ENCODE measurements around the gene WHAMM.

WHAMM gene

DNA sequence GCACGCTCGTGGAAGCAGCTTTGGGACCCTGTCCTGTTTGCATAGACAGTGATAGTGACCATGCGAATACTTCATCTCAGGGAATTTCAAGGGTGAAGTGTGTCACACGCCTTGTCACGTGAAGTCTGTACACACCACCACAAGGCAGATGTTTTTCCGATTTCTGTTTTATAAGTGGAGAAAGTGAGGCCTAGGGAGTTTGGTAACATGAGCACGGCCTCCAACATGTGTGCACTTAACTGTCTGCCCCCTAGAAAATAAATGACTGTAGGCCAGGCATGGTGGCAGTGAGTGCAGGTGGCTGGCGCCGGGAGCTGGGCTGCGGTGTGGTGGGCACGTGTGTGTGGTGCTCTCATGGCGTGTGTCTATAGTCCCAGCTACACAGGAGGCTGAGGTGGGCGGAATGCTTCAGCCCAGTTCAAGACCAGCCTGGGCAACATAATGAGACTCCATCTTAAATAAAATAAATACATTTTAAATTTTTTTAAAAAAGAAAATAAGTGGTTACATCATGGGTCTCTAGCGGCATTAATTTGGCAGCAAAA is 42.0 kb downstream of the WHAMM start:
- no peak for DNase-seq (ENCODE audit: low spot score)
- TF ChIP-seq, protein P1, sequence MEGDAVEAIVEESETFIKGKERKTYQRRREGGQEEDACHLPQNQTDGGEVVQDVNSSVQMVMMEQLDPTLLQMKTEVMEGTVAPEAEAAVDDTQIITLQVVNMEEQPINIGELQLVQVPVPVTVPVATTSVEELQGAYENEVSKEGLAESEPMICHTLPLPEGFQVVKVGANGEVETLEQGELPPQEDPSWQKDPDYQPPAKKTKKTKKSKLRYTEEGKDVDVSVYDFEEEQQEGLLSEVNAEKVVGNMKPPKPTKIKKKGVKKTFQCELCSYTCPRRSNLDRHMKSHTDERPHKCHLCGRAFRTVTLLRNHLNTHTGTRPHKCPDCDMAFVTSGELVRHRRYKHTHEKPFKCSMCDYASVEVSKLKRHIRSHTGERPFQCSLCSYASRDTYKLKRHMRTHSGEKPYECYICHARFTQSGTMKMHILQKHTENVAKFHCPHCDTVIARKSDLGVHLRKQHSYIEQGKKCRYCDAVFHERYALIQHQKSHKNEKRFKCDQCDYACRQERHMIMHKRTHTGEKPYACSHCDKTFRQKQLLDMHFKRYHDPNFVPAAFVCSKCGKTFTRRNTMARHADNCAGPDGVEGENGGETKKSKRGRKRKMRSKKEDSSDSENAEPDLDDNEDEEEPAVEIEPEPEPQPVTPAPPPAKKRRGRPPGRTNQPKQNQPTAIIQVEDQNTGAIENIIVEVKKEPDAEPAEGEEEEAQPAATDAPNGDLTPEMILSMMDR (IDR thresholded peaks at IDR 0.05; ENCODE audit: extremely low read depth, missing control alignments), result no peak

GRCh38 chr15:82851981-82852511 is 42.6 kb downstream of the WHAMM start:
- DNase-seq (ENCODE audit: low spot score), result no peak
- TF ChIP-seq, protein P1 (IDR thresholded peaks at IDR 0.05; ENCODE audit: extremely low read depth, missing control alignments), result no peak

DNA sequence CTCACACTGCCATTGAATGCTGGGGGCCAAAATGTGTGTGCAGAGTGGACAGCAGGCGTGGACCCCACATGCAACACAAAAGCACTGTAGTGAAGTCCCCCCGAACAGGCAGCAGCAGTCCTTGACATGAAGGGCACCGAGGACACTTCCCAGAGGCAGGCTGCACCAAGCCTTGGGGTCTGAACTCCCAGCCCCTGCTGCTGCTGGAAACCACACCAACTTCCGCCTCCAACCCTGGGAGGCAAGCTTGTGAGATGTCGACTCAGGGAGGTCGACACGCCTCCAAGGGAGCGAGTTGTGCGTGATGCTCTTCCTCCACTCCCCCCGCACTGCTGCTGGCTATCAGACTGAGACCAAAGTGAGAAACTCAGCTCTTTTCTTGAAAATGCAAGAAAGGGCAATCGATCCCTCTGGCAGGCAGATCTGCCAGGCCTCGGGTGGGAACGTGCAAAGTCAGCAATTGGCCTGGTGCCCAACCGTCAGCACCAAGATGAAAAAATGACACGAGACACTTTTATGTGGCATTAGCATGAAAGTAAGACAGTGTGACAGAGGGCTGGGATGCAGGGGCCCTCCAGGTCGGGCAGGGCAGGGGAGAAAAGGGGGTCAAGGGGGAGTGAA is 43.6 kb downstream of the WHAMM start:
- DNase-seq (ENCODE audit: low spot score), result no peak
- TF ChIP-seq, protein P1 (IDR thresholded peaks at IDR 0.05; ENCODE audit: extremely low read depth, missing control alignments), result no peak

DNA sequence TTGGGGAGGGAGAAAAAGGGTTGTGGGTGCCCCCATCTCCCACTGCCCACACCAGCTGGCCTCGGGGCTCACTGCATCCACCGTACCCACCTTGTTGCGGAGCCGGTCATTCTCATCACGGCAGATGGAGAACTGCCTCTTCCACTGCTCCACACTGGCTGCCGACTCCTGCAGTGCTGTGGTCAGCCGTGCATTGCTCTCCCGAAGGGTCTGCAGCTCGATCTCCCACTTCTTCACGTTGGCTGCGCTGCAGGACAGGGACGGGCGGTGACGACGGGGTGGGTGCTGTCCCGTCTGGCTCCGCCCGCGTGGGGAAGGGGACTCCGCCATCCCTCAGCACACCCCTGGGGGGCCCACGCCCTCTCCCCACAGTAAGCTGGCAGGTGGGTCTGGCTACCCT is 45.1 kb downstream of the WHAMM start:
- DNase-seq (ENCODE audit: low spot score), result no peak
- TF ChIP-seq, protein P1 (IDR thresholded peaks at IDR 0.05; ENCODE audit: extremely low read depth, missing control alignments), result no peak

DNA sequence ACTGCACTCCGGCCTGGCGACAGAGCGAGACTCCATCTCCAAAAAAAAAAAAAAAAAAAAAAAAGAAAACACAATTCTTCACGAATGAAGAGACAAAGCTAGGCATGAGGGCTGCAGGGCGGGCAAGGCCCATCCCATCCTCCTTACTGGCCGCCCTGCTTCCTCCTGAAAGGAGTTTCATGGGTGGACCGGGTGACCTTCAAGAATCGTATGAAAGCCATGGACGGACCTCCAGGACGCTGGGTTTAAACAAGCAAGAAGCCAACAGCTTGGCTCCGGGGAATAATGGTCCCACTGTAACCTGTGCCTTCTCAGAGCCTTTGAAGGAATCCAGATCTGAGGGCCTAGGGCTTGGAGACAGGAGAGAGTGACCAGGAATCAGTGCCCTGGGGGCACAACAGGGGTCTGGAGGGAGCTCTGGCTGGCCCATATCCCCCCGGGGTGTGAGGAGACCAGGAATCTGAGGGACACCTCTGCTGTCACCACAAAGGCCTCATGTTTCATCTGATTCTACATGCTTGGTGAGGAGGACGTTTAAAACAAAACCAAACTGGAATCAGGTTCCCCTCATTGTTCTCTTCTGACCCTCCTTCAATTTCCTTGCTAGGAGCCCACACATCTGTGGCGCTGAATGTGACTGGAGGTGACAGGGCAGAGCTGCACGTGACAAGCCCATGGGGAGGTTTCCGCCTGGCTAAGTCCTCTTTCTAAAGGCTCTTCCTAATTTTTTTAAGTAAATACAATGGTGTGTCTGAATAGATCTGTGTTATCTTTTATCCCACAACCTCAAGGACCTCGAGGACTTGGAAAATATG is 46.1 kb downstream of the WHAMM start:
- TF ChIP-seq, protein P1 (IDR thresholded peaks at IDR 0.05; ENCODE audit: extremely low read depth, missing control alignments), result no peak
- no peak for DNase-seq (ENCODE audit: low spot score)

DNA sequence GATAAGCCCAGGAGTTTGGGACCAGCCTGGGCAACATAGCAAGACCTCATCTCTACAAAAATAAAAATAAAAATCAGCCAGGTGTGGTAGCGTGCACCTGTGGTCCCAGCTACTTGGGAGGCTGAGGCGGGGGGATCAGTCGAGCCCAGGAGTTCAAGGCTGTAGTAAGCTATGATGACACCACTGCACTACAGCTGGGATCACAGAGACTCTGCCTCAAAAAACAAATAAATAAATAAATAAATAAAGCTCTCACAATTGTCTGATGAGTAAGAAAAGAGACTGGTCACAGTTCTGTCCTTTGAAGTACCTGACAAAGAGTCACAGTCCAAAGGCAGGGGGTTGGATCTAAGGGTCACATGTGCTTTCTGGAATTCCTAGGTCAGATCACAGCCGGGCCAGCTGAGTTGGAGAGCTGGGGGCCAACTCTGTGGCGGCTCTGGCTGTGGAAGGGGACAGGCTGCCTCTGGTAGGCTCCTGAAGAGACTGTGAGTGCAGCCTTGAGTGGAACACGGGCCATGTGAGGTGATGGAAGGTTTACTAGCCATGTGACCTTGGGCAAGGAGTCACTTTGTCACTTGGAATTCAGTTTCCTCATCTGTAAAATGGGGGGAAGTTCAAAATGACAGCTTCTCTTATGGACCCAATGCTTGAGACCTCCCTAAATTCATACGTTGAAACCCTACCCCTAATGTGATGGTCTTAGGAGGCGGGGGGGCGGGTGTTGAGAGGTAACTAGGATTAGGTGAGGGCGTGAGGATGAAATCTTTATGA is 47.2 kb downstream of the WHAMM start:
- TF ChIP-seq, protein P1 (IDR thresholded peaks at IDR 0.05; ENCODE audit: extremely low read depth, missing control alignments), result no peak
- no peak for DNase-seq (ENCODE audit: low spot score)
